Activated T-cell treated with anti-CD3 and anti-CD28 coated beads, Interleukin-2, amount 50 U/mL, for 1 hour (primary cell): ENCODE results near the gene MIGA2.

Experiments
- DNase-seq: peaks from one replicate; pipeline ENCODE4 v3.0.0-alpha.2; 2020

The MIGA2 gene

DNA sequence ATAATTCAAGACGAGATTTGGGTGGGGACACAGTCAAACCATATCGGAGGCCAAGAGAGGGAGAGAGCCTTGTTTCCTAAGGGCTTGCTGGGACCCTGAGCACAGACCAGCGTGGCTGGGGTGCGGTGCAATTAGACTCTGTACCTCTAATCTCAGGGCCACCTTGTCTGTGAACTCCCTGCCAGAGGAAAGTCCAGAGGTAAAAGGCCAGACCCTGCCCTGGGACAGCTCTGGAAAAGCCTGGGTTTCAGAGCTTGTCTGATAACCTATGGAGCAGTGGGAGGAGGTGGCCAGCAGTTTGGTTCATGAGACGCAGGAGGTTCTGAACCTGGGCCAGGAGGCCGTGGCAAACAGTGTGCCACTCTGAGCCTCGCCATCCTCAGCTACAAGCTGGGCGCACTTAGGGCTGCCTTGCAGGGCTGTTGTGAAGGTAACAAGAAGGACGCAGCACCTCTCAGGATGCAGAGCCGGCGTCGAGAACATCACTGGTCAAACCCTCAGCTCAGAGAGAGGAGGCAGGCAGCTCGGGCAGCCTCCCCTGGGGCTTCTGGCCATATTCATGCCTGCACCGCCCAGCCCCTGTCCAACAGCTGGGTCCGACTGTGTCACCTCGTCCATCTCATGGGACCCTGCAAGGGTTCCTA, 39.7 kb downstream of the MIGA2 start:
- no peak for DNase-seq

DNA sequence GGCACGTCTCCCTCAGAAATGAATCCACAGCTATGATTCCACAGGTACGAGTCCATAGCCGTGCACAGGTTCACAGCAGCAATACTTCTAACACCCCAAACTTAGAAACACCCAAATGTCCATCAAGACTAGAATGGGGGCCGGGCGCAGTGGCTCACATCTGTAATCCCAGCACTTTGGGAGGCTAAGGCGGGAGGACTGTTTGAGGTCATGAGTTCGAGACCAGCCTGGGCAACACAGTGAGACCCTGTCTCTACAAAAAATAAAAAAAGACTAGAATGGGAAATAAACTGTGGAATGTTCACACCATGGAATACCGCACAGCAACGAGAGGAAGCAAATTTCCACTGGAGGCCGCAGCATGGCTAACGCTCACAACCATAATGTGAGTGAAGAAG, 40.2 kb downstream of the MIGA2 start:
- DNase-seq: no peak

DNA sequence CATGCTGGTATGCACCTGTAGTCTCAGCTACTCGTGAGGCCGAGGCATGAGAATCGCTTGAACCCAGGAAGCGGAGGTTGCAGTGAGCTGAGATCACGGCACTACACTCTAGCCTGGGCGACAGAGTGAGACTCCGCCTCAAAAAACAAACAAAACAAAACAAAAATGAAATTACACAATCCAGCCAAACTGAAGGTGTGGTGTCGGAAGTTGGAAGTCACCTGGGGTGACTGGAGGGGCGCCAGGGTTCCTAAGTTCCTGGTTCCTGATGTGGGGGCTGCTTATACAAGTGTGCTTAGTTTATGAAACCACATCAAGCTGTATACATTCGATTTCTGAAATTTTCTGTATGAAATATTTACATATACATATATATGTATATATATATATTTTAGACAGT, 40.8 kb downstream of the MIGA2 start:
- DNase-seq: no peak

DNA sequence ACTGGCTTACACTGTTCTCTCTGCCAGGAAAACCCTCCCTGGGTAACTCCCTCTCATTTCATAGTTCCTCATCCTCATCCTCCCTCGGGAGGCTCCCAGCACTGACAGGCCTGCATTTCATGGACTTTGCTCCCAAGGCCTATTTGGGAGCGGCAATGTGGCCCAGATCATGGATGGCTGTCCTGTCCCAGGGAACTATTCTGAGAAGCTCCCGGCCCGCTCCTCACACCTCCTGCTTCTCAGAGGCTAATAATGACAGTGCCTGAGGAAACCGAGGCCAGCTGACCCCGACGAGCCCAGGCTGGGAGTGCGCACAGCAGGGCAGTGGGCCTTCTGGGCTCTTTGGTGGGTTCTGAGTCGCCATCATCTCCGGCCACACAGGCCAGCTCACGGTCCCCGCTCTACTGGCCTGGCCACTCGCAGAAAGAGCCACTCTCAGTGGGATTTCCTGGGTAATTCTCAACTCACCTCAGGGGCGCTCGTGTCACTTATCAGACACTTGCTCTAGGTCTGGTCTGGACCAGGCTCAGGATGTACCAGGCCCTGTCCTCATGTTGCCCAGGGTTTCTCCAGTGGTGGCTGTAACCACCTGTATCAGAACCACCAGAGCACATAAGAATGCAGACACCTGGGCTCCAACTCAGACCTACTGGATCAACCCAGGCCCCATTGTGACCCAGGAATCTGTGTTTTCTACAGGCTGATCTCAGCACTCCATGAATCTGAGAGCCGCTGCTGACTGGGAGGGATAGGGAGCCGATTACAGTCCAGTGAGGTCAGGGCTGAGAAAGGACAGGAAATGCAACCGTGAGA, 42.5 kb downstream of the MIGA2 start:
- no peak for DNase-seq

DNA sequence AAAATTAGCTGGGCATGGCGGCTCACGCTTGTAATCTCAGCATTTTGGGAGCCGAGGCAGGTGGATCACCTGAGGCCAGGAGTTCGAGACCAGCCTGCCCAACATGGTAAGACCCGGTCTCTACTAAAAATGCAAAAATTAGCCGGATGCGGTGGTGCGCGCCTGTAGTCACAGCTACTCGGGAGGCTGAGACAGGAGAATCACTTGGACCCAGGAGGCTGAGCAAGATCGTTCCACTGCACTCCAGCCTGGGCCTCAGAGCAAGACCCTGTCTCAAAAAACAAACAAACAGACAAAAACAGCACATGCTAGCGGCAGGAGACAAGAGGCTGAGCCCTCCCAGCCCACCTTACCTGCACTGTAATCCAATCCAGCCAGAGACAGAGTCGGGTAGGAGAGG, 43.4 kb downstream of the MIGA2 start:
- no peak for DNase-seq

DNA sequence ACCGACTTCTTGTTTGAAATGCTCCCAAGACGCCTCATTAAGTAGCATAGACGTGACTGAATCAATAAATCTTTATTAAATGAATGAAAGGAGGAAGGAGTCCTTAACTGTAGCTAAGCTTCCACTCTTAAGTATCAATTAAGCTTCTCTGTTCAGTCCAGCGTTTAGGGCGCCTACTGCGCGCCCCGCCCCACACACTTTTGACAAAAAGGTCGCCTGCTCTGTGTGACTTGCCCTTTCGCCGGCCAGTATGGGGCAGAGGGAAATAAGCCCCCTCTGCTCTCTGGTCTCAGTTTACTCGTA, 43.8 kb downstream of the MIGA2 start:
- DNase-seq: no peak

DNA sequence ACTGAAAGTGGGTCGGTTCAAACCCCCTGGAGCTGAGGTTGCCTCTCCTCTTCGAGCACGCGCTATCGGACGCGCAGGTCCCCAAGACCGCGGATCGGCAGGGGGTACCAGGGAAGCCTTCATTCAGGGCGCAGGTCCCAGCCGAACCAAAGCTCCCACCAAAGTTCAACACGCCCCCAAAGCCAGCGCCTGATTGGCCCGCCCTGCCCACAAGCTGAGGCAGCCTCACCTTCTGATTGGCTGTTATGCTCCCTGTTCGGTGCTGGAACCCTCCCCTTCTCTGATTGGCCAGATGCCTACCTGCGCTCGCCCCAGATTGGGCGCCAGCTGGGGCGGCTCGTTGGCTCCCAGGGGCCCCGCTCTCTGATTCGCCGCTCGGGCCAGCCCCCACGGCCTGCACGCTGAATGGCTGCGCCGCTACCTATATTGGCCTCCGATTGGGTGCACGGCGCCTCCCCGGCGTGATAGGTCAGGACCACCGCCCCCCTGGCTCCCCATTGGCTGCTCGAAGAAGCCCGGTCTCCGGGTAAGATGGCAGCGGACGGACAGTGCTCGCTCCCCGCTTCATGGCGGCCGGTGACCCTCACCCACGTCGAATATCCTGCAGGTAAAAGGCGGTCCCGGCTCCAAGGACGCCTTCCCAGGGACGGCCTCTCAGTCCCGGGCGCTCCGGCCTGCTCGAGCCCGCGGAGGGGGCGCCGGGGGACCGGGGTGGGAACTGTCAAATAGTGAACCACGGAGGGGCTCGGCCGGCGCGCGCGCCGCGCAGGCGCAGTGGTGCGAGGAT, 44.4 kb downstream of the MIGA2 start, which contains the start of gene DOLPP1:
TSS of gene DOLPP1 (plus strand) at position 511 of the 787 bp plus-strand sequence. CDS start at position 532, 21 bp downstream.
- peak; percentile 97 for DNase-seq

DNA sequence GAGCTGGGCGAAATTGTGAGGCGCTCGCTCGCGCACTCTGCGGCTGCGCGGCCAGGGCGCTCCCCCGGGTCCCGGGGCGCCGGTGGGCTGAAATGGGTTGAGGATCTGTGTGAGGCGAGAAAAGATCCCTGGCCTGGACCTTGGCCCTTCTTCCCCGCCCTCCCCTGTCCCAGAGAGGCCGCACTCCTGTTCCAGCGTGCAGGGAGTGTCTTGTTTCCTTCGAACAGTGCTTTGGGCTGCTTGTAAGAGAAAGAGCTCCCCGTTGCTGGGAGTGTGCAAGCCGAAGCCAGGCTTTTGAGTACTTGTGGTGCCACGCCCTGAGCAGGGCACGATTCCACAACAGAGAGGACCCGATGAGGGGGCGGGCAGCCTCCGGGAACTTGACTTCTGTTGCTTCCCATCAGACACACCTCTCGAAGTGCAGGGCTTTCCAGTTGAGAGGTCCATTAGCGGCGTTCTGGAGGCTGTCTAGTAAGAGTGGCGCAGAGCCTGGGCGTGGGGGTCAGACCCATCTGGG, 45.0 kb downstream of the MIGA2 start:
- DNase-seq: no peak

DNA sequence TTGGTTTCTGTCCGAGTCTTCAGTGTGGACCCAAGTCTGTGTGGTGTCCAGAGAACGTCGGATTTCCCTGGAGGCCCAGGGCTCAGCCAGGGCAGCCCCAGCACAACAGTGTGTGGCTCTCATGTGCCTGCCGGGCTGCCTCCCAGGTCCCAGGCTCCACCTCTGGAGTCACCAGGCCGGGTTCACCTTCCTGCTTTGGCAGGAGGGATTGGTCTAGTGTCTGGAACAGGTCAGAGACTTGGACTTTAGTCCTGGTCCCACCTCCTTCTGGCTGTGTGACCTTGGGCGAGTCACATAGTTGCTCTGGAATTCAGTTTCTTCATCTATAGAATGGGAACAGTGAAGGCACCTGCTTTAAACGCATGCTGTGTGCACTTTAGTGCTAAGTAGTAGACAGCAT, 47.7 kb downstream of the MIGA2 start:
- DNase-seq: no peak

DNA sequence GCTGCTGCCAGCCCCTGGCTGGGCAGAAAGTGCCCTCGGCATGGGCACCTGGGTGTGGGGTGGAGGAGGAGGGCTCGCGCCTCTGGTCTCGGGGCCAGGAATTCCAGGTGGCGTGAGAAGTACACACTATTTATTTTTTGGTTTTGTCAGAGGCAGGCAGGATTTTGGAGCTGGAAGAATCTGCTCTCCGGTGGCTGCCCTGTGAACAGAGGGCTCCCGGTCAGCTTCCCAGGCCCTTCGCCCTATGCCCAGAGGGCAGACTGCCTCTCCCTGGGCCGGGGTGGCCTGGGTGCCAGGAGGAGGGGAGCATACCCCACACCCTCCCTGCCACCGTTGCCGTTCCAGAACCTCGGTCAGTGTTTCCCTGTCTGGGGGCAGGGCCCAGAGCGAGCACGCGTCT, 52.8 kb downstream of the MIGA2 start:
- no peak for DNase-seq

DNA sequence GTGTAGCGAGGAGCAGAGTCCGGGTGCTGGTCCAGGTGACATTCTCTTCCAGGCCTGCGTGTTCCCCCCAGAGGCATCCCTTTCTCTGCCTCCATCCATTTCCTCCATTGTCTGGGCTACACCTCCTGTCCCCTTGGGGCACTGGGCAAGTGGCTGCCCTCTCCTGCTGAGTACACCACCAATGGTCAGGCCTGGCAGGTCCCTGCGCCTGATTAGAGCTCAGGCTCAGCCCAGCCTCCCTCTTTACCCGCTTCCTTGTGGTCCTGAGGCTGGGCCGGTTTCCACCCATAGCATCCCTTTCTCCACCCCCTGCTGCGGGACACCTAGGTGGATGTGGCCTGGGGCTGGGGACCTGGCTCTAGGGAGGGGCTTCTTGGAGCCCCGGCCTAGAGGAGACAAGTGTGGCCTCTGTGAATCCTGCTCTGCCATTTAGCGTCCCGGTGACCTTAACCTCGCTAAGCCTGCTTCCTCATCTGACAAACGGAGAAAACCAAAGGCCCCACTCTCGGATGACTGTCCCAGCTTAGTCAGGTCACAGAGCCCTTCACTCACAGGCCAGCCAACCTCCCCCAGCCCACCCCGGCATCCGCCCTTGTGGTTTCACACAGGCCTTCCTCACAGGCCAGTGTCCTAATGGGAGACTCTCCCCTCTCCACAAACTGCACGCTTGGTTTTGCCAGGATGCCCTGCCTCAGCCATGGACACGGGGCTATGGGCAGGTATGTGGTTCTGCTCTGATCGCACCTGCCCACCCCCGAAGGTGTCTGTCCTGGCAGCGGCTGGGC, 57.4 kb downstream of the MIGA2 start:
- DNase-seq: no peak

DNA sequence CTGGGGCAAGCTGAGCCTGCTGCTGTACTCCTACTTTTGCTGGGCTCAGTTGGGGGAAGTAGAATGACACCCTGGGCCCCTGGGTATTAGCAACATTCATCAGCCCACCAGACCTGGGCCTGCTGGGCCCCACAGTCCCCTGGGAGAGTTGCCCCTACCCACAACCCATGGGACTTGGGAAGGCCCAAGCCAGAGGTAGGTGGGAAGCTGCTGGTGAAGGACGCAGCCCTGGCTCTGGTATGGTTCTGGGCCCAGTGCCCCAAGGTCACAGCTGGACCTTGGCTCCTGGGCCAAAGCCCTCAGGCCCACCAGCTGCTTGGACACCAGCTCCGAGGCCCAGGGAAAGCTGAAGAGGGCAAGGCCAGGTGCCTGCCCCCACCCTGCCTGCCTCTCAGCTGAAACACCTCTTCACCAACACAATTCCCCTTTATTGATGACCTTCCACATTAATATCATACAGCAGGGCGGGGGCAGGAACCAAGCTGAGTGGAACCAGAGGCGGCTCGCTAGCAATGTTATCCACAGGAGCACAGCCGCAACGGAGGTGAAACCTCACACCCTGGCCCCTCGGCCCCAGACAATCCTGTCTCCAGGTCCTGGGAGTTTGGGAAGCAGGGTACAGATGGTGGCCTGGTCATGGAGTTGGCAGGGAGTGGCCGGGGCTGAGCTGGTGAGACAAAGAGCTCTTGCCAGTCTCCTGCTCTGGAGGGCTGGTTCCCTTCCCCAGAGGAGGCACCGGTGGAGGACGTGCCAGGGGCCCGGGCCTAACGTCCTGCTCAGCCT, 58.2 kb downstream of the MIGA2 start:
- no peak for DNase-seq

DNA sequence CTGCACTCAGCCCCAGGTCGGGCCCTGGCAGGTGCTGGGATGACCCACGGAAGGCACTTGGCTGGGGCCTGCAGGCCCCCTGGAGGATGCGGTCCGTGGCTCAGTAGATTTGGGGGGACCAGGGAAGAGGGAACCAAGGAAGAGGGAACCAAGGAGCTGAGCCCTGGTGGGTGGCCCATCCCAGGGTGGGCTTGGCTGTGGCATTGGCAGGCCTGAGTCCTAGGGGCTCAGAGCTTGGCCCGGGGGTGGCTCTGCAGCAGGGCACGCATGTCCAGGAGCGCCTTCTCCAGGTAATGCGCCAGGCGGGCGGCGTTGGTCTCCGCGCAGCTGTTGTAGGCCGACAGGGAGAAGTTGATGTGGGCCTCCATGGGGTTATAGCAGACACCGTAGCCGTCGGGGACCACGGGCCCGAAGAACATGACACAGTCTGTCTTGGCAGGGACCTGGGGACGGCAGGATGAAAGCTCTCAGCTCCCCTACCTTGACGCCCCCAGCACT, 58.8 kb downstream of the MIGA2 start:
- no peak for DNase-seq

DNA sequence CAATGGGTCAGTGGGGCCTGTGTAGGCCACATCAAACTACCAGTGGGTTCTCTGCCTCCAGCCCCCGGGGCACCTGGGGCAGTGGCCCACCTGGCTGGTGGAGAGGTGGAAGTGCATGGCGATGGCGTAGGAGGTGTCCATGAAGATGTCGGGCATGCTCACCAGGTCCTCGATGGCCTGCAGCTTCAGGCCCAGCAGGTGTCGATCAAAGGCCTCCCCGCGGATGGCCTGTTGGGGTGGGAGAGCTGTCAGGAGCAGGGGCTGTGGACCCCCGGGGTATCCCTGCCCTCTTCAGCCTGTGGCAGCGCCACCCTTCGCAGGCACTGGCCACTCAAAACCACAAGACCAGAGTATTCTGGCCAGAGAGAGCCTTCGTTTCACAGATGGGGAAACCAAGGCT, 59.5 kb downstream of the MIGA2 start:
- DNase-seq: no peak

DNA sequence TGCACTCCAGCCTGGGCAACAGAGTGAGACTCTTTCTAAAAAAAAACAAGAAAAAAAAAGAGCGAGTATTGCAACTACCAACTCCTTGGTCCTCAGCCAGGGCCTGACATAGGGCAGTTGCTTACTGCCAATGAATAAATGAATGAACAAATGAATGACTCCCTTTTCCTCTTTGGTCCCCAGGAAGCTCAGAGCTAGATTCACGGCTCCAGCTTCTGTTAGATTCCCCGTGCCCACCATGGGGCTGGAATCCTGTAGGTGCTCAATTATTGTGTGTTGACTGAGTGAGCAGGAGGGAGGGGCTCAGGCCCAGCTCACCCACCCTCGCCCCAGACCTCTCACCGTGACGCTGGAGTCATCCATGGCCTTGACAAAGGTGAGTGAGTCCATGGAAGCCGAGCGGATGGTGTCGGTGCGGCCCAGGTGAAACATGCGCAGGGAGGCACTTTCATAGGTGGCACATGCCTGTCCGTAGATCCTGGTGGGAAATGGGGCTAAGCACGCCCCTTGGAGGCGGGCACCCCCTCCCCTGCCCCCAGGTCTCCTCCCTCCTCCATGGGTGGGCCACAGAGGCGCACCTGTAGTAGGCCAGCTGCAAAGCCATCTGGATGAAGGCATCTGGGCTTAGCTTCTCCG, 61.4 kb downstream of the MIGA2 start:
- DNase-seq: no peak

DNA sequence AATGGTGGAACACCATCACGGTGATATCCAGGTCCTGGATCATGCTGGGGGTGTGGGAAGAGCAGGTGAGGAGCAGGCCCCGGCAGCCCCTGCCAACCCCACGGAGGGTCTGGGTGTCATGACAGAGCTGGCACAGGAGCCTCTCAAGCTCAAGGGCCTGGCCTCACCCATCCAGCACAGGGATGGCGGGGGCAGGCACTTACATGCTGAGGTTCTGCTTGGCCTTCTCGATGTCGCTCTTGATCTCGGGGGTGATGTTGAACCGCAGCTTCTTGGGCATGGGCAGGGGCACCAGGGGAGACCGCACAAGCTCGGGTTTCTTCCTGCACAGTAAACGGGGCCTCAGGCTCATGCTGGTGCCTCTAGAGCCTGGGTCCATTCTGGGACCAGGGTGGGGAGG, 61.9 kb downstream of the MIGA2 start:
- no peak for DNase-seq

DNA sequence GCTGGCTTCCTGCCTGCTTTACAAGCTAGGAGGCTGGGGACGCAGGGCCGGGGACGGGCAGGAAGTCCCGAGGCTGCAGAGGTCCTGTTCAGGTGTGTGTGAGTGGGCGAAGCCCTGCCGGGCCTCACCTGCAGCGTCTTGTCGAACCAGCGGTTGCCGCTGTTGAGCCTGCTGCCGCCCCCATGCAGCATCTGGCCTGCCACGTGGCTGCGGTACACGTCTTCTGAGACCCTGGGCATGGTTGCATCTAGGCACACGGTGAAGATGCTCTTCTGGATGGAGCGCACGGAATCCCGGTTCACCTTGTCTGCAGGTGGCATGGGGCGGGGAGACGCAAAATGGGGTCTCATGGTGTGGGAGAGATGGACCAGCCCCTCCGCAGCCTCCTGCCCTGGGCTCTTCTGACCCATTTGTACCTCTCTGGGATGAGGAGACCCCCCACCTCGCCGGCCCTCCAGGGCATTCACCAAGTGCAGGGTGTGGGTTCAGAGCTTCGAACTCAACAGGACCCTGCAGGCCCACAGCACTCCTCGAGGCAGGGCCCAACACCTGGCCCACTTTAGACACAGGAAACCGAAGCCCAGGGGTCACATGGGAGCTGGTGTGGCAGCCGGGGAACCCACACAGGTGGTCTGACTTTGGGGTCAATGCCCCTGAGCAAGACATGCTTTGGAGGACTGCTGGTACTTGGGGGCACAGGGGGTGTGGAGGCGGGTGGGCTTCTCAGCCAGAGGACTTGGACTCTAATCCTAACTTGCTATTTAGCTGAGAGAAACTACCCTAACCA, 64.2 kb downstream of the MIGA2 start:
- no peak for DNase-seq

DNA sequence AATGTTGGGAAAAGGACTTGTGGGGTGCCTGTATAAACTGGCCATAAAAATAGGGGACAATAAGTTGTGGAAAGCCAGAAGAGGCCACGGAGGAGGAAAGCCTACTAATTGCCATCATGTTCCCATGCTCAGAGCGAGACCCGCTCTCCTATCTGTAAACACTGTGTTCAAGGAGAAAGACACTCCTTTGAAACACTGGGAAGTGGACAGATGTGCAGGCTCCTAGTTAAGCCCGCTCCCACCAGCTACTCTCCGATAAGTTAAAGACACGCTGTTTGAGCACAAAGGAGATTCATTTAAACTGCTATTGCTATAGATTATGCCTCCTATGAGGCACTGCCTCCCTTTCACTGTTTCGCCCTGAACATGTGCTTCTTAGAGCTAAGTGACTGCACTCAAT, 64.9 kb downstream of the MIGA2 start:
- no peak for DNase-seq

DNA sequence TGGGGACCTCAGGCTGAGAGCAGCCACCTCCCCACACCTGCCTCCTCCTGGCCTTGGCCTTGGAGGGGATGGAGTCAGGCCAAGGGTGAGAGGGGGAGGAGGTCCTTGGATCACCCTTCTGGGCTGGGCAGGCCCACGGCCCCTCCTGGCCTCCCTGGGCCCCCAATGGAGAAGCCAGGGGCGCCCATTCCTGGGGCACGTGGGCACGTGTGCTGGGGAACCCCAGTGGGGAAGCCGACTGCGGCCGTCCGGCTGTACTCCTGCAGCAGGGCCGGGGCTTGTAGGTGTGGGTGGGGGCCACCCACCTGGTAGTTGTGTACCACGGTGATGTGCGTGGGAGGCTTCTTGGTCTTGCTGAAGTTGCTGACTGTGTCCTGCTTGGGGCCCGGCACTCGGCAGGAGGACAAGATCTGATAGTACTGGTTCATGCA, 65.7 kb downstream of the MIGA2 start:
- DNase-seq: no peak

DNA sequence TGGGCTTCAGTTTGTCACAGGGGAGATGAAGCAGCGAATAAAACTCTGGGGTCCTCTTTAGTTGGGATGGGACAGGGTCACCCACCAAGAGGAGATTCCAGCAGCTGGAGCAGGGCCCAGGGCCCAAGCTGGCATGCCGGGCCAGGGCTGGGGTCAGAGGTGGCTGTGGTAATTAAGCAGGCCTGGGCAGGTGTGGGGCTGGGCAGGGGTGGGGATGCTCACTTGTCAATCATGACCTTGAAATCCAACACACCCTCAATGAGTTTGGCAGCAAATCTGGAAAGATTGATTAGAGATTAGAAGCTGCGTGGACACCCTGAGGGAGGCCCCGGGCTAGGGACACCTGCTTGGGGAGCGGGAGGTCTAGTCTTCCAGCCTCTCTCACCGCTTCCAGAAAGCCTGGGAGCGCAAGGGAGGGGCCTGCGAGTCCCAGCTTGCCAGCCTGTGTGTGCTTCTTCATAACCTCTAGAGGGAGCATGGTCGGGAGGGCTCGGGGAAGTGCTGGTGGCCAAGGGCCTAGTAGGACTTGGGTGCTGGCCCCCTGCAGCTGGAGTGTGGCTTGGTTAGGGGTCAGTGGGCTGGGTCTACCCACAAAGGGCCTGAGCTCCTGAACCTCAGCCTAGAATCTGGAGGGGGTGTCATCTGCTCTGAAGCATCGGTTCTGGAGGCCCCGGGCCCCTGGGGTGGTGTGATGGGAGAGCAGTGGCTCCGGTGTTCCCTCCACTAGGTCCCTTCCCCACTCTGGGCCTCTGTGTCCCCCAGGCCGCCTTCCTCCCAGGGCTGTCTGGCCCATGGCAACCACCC, 66.6 kb downstream of the MIGA2 start:
- no peak for DNase-seq
